ENCODE results near the gene POLD3.

GRCh38 chr11:74620531-74620930 lies 28.1 kb downstream of the POLD3 start:
- no peak for TF ChIP-seq CTCF (IDR thresholded peaks at IDR 0.05)
- TF ChIP-seq POLR2A (IDR thresholded peaks at IDR 0.05), result no peak

All from esophagus squamous epithelium (tissue), 4 donors.